H9 (cell line): ENCODE results near the gene SKIDA1. TPM values are rescaled to one million over a fixed set of nuclear protein-coding genes. Genes with fewer than 3 reads are reported as not detected.

Experiments used
- DNase-seq: peaks from one replicate; pipeline ENCODE4 v3.0.0-alpha.2; 2017
- H2AFZ ChIP-seq: one replicate; pipeline ENCODE4 v1.6.1; 2013; ENCODE audit warnings: mild to moderate bottlenecking, low read length, control low read depth, moderate library complexity
- H2AK5ac ChIP-seq: 2 replicates; pipeline ENCODE4 v1.6.1; 2013; ENCODE audit warnings: low read length, control low read depth, mixed read lengths; ENCODE audit not compliant: insufficient read length
- H2BK120ac ChIP-seq: one replicate; pipeline ENCODE4 v1.6.1; 2013; ENCODE audit warnings: low read depth, mild to moderate bottlenecking, low read length, control low read depth, inconsistent platforms; ENCODE audit not compliant: poor library complexity, severe bottlenecking
- H2BK12ac ChIP-seq: 2 replicates; pipeline ENCODE4 v1.6.1; 2013; ENCODE audit warnings: low read length, control low read depth, mixed read lengths, low read depth; ENCODE audit not compliant: insufficient read length
- H2BK15ac ChIP-seq: 2 replicates; pipeline ENCODE4 v1.6.1; 2013; ENCODE audit warnings: low read depth, low read length, control low read depth
- H2BK20ac ChIP-seq: one replicate; pipeline ENCODE4 v1.6.1; 2013; ENCODE audit warnings: low read depth, mild to moderate bottlenecking, low read length, control low read depth, inconsistent platforms; ENCODE audit not compliant: poor library complexity, severe bottlenecking
- H2BK5ac ChIP-seq: 2 replicates; pipeline ENCODE4 v1.6.1; 2013; ENCODE audit warnings: low read length, control low read depth, mixed read lengths; ENCODE audit not compliant: insufficient read length
- H3K14ac ChIP-seq: 2 replicates; pipeline ENCODE4 v1.6.1; 2013; ENCODE audit warnings: low read length, control low read depth; ENCODE audit not compliant: insufficient read depth
- H3K18ac ChIP-seq: 2 replicates; pipeline ENCODE4 v1.6.1; 2013; ENCODE audit warnings: low read depth, mild to moderate bottlenecking, mixed read lengths, low read length, control low read depth; ENCODE audit not compliant: insufficient read length
- H3K23ac ChIP-seq: 2 replicates; pipeline ENCODE4 v1.6.1; 2013; ENCODE audit warnings: low read length, control low read depth, mixed read lengths, low read depth; ENCODE audit not compliant: insufficient read length
- H3K23me2 ChIP-seq: 2 replicates; pipeline ENCODE4 v1.6.1; 2013; ENCODE audit warnings: low read depth, mild to moderate bottlenecking, mixed read lengths, low read length, control low read depth; ENCODE audit not compliant: insufficient read length, poor library complexity, severe bottlenecking
- H3K27ac ChIP-seq: 2 replicates; pipeline ENCODE4 v1.5.1; 2013; ENCODE audit warnings: low read length, control low read depth, mixed read lengths, low read depth; ENCODE audit not compliant: insufficient read length
- H3K27me3 ChIP-seq: 2 replicates; pipeline ENCODE4 v1.6.1; 2013; ENCODE audit warnings: low read length, control low read depth, inconsistent platforms; ENCODE audit not compliant: insufficient read depth
- H3K4ac ChIP-seq: 2 replicates; pipeline ENCODE4 v1.6.1; 2013; ENCODE audit warnings: low read depth, mild to moderate bottlenecking, control low read depth, inconsistent platforms, low read length, moderate library complexity
- H3K4me1 ChIP-seq: 2 replicates; pipeline ENCODE4 v1.6.1; 2013; ENCODE audit warnings: low read length, control low read depth, inconsistent platforms; ENCODE audit not compliant: insufficient read depth
- H3K4me2 ChIP-seq: 2 replicates; pipeline ENCODE4 v1.6.1; 2013; ENCODE audit warnings: low read length, control low read depth, mixed read lengths; ENCODE audit not compliant: insufficient read length, insufficient read depth
- H3K56ac ChIP-seq: 2 replicates; pipeline ENCODE4 v1.6.1; 2013; ENCODE audit warnings: low read depth, mild to moderate bottlenecking, mixed read lengths, low read length, control low read depth; ENCODE audit not compliant: insufficient read length
- H3K79me1 ChIP-seq: 2 replicates; pipeline ENCODE4 v1.6.1; 2013; ENCODE audit warnings: low read depth, mild to moderate bottlenecking, moderate library complexity, low read length, control low read depth, inconsistent platforms; ENCODE audit not compliant: insufficient read depth, poor library complexity, severe bottlenecking
- H3K79me2 ChIP-seq: 2 replicates; pipeline ENCODE4 v1.6.1; 2013; ENCODE audit warnings: low read length, control low read depth, inconsistent platforms; ENCODE audit not compliant: insufficient read depth
- H3K9ac ChIP-seq: 2 replicates; pipeline ENCODE4 v1.6.1; 2013; ENCODE audit warnings: low read length, control low read depth, mixed read lengths; ENCODE audit not compliant: insufficient read length; ENCODE audit errors: extremely low read depth
- H3K9me3 ChIP-seq: one replicate; pipeline ENCODE4 v1.6.1; 2013; ENCODE audit warnings: low read depth, low read length, inconsistent platforms; ENCODE audit not compliant: control insufficient read depth
- H3T11ph ChIP-seq: one replicate; pipeline ENCODE4 v1.6.1; 2013; ENCODE audit warnings: mild to moderate bottlenecking, low read length, control low read depth, inconsistent platforms
- H4K20me1 ChIP-seq: one replicate; pipeline ENCODE4 v1.6.1; 2013; ENCODE audit not compliant: control insufficient read depth, insufficient read length, insufficient read depth
- H4K5ac ChIP-seq: 2 replicates; pipeline ENCODE4 v1.6.1; 2013; ENCODE audit warnings: low read depth, mild to moderate bottlenecking, mixed read lengths, low read length, control low read depth; ENCODE audit not compliant: insufficient read length
- H4K8ac ChIP-seq: replicated peaks from 2 replicates; pipeline ENCODE4 v1.6.1; 2013; ENCODE audit warnings: low read length, control low read depth, mixed read lengths, low read depth; ENCODE audit not compliant: insufficient read length
- H4K91ac ChIP-seq: 2 replicates; pipeline ENCODE4 v1.6.1; 2013; ENCODE audit warnings: low read depth, mild to moderate bottlenecking, moderate library complexity, mixed read lengths, low read length, control low read depth; ENCODE audit not compliant: insufficient read length
- H3K27ac Mint-ChIP-seq, 3 experiments: 2 replicates in 2 of 3; 3 replicates in 1 of 3; pipeline ENCODE4 v1.8.0; 2020 to 2021; ENCODE audit warnings: mixed read lengths in 3 of 3, mild to moderate bottlenecking in 1 of 3, moderate library complexity in 1 of 3
- H3K27me3 Mint-ChIP-seq: 2 replicates; pipeline ENCODE4 v1.8.0; 2021; ENCODE audit warnings: low read depth, mild to moderate bottlenecking, moderate library complexity, mixed read lengths
- H3K36me3 Mint-ChIP-seq, 3 experiments: 2 replicates in 2 of 3; 3 replicates in 1 of 3; pipeline ENCODE4 v1.8.0; 2020 to 2021; ENCODE audit warnings: low read depth in 3 of 3, mixed read lengths in 3 of 3; ENCODE audit not compliant: insufficient read depth in 1 of 3
- H3K4me1 Mint-ChIP-seq, 2 experiments: 2 replicates each; pipeline ENCODE4 v1.8.0; 2020; ENCODE audit warnings: mixed read lengths in 2 of 2
- H3K4me3 Mint-ChIP-seq, 2 experiments: 2 replicates in 1 of 2; 3 replicates in 1 of 2; pipeline ENCODE4 v1.8.0; 2020 to 2021; ENCODE audit warnings: mild to moderate bottlenecking in 2 of 2, mixed read lengths in 2 of 2, moderate library complexity in 1 of 2
- H3K9me3 Mint-ChIP-seq, 2 experiments: 2 replicates in 1 of 2; 3 replicates in 1 of 2; pipeline ENCODE4 v1.8.0; 2020; ENCODE audit warnings: mild to moderate bottlenecking in 2 of 2, mixed read lengths in 2 of 2, moderate library complexity in 1 of 2
- WGBS: extraction: QIAGEN DNeasy Blood & Tissue Kit; methylation state at CpG from one replicate; pipeline ENCODE4 v1.1.7; 2013; ENCODE audit warnings: missing lambda C conversion rate, low lambda C conversion rate, mixed read lengths; ENCODE audit not compliant: insufficient read length; ENCODE audit errors: extremely low coverage; 5-methylcytosine and 5-hydroxymethylcytosine counted together
- total RNA-seq: library from RNA; stranded (reverse); gene quantifications from 2 replicates; pipeline ENCODE4 v1.2.1, GENCODE V29; 2021
- TF ChIP-seq, protein P1 (sequence below): fragments of 200-600 bp; sonication (generic); conservative IDR thresholded peaks from 3 replicates; pipeline ENCODE4 v1.8.0; 2021; ENCODE audit warnings: antibody characterized with exemption, mild to moderate bottlenecking

SKIDA1 gene
- total RNA-seq, 1 experiment from 2014 or later: 5.9 TPM

DNA sequence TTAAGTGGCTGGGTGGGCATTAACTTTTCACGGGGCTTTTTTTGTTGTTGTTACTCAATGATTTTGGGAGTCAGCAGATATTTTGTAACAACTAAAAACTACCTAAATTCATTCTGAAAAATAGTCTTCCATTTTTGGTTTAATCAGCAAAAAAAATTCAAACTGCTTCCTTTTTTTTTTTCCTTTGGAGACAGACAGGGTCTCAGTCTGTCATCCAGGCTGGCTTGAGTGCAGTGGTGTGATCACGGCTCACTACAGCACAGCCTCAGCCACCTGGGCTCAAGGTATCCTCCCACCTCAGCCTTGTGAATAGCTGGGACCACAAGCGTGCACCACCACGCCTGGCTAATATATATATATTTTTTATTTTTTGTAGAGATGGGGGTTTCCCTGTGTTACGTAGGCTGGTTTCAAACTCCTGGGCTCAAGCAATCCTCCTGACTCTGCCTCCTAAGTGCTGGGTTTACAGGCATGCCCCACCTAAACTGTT, 36.5 kb downstream of the SKIDA1 start:
- Mint-ChIP-seq H3K27me3 (no peaks in the 10 kb centered on the region), H3K4me3 (no peak overlapping the region), H3K4me1 (peaks cover 19 to 26% of the 10 kb centered on the region in 2 experiments), H3K9me3 (no peaks in the 10 kb centered on the region), H3K36me3 (peaks cover 0 to 12% (median 12%) of the 10 kb centered on the region in 3 experiments; a peak in 4 of 7 replicates), H3K27ac (peak overlapping the region; percentile 21 to 74 (median 55); a peak in 3 of 7 replicates)
- Histone ChIP-seq H3K9me3 (no peaks in the 10 kb centered on the region), H3K18ac (no peak overlapping the region), H2BK20ac (no peak overlapping the region), H3K23ac (no peak overlapping the region), H4K5ac (no peak overlapping the region), H2AK5ac (no peak overlapping the region), H4K91ac (no peak overlapping the region), H3K27ac (no peak overlapping the region), H2BK12ac (no peak overlapping the region), H4K20me1 (no peaks in the 10 kb centered on the region), H3K4me1 (no peaks in the 10 kb centered on the region), H3K56ac (no peak overlapping the region), H2BK120ac (no peak overlapping the region), H3K27me3 (no peaks in the 10 kb centered on the region), H2AFZ (no peak overlapping the region), H3K4ac (no peak overlapping the region), H3K4me2 (no peak overlapping the region), H2BK15ac (no peak overlapping the region), H3K23me2 (no peaks in the 10 kb centered on the region), H3K14ac (no peak overlapping the region), H3T11ph (no peak overlapping the region), H3K79me2 (no peaks in the 10 kb centered on the region), H3K79me1 (no peaks in the 10 kb centered on the region), H2BK5ac (no peak overlapping the region), H4K8ac (no peak overlapping the region), H3K9ac (no peak overlapping the region)
- WGBS: no CpG with 5 or more reads among the region's 5 CpGs
- DNase-seq: no peak
- TF ChIP-seq, protein P1, sequence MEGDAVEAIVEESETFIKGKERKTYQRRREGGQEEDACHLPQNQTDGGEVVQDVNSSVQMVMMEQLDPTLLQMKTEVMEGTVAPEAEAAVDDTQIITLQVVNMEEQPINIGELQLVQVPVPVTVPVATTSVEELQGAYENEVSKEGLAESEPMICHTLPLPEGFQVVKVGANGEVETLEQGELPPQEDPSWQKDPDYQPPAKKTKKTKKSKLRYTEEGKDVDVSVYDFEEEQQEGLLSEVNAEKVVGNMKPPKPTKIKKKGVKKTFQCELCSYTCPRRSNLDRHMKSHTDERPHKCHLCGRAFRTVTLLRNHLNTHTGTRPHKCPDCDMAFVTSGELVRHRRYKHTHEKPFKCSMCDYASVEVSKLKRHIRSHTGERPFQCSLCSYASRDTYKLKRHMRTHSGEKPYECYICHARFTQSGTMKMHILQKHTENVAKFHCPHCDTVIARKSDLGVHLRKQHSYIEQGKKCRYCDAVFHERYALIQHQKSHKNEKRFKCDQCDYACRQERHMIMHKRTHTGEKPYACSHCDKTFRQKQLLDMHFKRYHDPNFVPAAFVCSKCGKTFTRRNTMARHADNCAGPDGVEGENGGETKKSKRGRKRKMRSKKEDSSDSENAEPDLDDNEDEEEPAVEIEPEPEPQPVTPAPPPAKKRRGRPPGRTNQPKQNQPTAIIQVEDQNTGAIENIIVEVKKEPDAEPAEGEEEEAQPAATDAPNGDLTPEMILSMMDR: no peak
